ENCODE measurements around the gene ANKRD29. TPM values are rescaled to one million over a fixed set of nuclear protein-coding genes. Genes with fewer than 3 reads are reported as not detected.

The ANKRD29 gene, protein sequence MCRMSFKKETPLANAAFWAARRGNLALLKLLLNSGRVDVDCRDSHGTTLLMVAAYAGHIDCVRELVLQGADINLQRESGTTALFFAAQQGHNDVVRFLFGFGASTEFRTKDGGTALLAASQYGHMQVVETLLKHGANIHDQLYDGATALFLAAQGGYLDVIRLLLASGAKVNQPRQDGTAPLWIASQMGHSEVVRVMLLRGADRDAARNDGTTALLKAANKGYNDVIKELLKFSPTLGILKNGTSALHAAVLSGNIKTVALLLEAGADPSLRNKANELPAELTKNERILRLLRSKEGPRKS
- total RNA-seq (2014; rRNA removed; shearing (Covaris generic)) = 1.6 and 3.9 TPM in 2 replicates

DNA sequence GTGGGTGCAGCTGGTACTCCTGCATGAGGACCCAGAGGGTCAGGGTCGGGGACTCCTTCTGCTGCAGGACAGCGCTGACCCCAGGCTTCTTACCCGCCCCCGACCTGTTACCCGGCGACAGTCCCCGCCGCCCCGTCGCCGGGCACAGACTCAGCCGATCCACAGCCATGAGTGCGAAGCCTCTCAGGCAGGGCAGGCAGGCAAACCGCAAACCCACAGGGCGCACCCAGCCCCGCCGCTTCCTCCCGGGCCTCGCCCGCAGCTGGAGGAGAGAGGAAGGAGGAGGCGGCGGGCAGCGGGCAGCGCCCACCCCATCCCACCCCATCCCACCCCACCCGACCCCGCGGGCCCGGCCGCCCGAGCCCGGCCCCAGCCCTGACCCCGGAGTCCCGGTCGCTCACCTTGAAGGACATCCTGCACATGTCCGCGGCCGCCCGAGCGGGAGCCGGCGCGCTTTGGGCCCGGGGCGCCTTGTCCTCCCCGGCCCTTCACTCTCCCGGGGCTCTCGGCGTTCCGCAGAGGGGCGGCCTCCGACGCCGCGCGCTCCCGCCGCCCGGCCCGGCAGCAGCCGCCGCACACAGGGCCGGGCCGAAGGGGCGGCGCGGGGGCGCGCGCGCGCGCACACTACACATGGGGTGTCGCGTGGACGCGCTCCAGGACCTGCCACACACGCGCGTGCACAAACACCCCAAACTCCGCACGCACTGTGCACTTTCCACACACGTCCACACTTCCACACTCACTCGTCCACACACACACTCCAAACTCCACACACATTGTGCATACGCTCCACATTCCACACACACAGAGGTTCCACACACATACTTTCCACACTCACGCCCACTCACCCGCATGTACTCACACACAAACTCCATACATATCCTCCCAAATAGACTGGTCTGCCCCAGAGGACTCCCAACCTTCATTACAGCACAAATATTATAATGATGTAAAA is at the start of gene ANKRD29:
TSS of gene ANKRD29 (minus strand) at position 603 of the 955 bp plus-strand sequence. CDS start at position 422, 181 bp downstream.
- DNase-seq (ENCODE audit: low read depth) = peak; percentile 57

DNA sequence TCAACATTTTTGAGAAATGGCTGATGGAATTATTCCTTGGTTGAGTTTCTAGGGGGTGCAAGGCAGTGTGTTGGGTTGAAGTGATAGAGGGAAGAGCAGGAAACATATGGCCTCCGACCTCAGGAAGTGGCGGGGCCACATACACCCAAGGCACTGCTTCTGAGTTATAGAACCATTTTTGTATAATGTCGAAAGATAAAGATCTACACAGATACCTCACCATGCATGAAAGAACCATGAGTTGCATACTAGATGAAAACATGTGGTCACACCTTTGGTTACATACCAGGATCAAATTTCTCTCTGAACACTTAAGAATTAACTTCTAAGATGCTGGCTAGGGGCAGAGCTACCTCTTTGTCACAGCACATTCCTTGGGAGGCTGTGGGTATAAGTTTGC is 49.7 kb upstream of the ANKRD29 start:
- no peak for DNase-seq (ENCODE audit: low read depth)

DNA sequence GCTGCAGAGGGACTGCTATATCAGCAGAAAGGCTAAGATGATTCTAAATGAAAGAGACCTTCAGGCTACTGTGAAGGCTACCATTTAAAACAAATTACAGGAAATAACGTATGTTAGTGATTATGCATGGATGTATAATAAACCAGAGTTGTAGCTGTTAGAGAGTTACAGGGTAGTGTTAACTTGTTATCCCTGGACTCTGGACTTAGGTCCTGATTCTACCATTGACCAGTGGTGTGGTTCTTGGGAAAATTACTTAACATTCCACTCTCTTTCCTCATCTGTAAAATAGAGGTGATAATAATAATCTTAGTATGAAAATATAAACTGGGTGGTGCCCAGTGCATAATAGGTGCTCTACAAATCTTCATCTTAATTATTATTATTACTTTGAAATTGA is 48.7 kb upstream of the ANKRD29 start:
- no peak for DNase-seq (ENCODE audit: low read depth)

DNA sequence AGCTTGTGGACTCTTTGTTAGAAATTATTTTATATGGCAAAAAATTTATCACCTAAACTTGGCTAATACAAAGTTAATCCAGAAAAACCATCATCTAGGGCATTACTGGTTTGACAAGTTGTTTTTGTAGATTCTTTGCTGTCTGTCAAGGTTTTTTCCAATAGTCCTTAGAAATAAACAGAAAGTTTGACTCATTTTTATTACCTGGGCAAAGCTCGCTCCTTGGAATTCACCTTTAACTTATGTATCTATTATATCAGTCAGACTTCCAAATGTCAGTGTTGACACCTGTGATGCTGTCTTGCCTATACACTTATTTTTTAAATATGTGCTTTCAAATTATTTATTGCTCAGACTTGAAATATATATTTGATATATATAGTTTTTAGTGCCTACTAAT is 48.2 kb upstream of the ANKRD29 start:
- no peak for DNase-seq (ENCODE audit: low read depth)

DNA sequence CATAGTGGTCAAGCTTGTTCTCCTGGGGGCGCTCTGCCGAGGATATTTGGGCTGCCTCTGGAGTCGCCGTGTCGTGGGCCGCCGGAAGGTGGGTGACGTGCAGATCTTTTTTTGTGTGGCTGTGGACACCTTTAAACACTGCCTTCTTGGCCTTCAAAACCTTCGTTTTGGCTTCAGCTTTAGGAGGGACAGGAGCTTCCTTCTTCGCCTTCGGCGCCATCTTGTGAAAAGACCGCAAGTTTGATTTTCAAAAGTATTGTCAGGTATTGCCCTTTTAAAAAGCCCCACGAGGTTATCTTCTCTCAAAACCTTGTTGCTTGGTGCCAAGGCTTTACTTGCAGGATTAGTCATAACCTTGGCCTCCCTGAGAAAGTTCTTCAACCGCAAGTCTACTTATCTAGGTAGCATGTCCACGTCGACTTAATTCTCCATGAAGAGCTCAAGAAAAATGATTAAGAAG is 47.4 kb upstream of the ANKRD29 start:
- no peak for DNase-seq (ENCODE audit: low read depth)

DNA sequence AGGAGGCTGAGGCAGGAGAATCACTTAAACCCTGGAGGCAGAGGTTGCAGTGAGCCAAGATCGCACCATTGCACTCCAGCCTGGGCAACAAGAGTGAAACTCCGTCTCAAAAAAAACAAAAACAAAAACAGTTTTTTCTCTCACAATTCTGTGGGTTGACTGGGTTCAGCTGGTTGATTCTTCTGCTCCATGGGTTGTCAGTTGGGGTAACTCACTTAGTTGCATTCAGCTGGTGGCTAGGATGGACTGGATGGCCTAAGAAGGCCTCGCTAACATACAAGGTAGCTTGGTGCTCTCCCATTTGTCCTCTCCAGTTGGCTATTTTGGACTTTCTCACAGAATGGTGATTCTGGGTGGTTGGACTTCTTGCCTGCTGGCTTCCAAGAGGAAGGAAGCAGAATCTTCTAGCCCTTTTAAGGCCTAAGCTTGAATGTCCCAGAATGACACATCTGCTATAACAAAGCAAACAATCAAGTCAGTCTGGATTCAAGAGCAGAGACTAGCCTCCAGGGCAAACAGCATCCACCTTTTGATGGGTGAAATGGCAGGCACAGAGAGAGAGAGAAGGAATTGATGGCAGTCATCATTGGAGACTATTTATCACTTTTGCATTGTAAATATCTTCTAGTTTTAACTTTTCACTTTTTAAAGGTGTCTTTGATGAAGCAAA is 44.4 kb upstream of the ANKRD29 start:
- DNase-seq (ENCODE audit: low read depth) = no peak

DNA sequence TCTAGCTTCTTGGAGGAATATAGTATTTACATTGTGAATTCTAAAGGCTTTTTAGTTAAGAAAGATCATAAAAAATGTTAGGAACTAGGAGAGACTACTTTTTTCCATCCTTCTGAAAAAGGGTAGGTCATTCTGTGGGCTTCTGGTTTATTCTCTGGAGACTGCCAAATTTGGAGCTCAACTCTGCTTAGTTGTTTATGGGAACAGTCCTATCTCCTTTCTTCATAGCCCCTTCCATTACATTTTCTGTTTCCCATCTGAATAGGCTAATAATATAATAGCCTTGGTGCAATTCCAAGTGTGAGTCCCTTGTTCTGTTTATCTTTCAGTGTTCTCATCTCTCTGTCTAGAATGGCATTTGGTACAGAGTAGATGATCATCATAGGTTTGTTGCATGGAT is 42.1 kb upstream of the ANKRD29 start:
- no peak for DNase-seq (ENCODE audit: low read depth)

DNA sequence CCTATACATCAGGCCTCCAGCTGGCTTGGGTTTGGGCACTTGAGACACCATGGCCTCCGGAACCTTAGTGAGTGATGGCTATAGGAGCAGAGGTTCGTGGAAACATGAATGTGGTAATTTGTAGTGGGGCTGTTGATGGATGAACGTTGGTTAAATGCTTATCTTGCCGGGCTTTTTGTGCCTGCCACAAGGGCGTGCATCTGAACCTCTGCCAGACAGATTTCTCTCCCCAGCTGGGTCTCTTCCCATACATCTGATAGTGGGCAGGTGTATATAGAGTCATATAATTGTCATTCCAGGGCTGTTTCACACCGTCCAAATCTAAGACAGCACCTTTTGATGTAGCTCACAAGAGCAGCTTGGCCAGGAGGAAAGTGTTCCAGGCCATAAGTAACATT is 41.3 kb upstream of the ANKRD29 start:
- no peak for DNase-seq (ENCODE audit: low read depth)

DNA sequence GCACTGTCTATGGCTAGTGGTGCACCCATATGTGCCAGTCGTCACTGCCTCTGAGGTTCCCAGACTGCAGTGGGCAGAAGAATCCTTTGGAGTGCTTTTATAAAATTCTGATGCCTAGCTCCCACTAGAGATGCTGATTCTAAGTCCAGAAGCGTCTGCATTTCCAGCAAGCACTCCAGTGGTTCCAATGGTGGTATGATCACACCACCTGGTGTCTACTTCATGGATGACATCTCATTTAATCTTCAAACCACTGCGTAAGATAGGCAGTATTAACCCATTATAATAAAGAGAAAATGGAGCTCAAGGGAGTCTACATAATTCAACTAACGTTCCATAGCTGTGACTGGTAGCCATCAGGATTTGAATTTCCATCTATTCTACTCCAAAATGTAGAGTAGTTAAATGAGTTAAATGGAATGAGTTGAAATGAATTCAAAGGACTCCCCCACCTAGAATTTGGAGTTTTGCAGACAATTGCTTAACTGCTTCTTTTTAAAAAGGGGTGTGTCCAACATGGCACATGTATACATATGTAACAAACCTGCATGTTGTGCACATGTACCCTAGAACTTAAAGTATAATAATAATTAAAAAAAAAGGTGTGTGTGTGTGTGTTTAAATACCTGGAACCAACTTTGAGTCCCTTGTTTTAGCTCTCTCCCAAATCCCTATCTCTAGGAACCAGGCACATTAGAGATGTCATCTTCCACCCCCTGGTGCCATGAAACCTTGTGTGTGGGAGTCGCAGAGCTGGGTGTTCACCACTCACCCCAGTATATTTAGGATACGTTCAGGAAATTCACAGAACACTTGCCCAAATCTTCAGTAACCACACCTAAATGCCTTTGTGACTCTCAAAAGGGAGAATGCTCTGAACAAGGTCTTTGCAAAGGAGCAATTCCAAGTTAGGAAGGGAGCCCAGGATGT is 40.6 kb upstream of the ANKRD29 start:
- peak; percentile 53 for DNase-seq (ENCODE audit: low read depth)

DNA sequence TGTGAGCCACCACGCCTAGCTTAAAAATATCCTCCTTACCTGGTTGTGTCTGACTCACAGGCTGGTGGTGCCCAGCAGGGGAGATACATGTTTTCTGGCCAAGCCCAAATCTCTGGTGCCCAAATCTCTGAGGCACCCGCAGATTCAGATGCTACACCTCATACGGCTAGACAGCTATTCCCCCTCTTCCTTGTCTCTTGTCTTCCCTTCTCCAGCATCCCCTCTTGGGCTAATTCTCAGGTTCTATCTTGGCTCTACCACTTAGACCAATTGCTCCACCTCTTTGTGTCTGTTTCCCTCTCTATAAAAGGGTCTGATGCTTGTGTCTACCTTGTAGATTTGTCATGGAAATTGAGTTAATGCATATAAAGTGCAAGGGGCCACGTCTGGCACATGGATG is 39.9 kb upstream of the ANKRD29 start:
- no peak for DNase-seq (ENCODE audit: low read depth)

DNA sequence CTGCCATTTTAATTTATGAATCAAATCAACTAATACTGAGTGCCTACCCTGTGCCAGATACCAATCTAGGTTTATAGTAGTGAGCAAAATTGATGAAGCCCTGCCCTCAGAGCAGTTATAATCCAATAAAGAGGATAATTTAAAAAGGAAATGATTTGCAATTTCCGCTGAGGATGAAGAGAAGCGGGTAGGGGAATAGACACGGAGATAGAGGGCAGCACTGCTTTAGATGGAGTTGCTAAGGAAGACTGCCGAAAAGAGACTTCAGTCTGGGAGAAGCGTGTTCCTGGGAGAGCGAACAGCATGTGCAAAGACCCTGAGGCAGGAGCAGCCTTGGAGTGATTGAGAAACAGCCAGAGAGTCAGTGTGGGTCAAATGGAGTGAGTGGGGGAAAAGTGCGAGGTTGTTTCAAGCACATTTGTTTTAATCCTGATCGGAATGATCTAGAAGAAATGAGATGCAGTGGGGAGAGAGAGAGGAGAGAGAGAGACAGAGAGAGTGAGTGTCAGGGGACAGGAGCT is 38.9 kb upstream of the ANKRD29 start:
- DNase-seq (ENCODE audit: low read depth) = no peak

DNA sequence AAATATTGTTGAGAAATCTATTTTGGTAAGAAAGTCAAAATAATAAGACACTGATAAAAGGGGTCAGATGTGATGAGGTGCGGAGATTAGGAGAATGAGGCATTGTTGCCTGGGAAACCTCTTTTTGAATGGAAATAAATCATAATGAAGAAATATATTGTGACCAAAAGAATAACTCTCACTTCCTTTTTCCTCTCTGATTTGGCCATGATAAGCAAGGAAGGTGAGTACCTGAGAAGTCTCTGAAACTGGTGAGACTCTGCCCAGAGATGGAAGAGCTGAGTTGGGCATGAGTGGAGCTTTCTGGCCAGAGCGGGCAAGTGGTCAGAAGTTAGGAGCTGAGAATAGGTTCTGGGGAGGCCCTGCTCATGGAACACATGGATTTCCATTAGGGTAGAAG is 38.3 kb upstream of the ANKRD29 start:
- DNase-seq (ENCODE audit: low read depth) = no peak

DNA sequence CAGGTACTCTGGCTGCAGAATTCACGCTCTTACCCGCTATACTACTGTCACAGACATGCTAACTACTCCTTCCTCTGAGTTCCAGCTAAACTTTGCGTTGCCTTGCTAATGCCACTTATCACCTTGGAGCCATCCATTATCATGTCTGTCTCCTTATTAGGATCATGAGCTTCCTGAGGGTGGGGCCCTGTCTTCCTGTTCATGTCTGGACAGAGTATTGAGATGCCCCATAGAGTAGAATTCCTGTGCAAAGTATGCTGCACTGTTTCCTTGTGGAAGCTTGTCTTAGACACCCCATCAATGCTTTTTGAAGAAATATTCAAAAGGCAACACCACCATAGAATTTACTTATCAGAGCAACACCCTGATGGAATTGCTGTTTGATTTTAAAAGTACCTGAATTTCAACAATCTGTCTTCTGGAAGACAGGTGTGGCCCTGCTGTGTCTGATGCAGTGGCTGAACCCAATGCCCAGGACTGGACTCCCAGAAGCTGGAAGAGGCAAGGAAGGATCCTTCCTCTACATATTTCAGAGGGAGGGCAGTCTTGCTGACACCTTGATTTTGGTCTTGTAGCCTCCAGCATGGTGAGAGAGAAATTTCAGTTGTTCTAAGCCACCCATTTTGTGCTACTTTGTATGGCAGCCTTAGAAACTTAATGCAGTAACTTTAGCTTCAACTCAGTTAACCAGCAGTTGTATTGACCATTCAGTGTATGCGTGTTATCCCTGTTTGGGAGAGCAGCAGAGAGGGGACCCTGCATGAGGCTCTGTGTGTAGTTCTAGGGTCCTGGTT is 32.1 kb upstream of the ANKRD29 start:
- DNase-seq (ENCODE audit: low read depth) = no peak

DNA sequence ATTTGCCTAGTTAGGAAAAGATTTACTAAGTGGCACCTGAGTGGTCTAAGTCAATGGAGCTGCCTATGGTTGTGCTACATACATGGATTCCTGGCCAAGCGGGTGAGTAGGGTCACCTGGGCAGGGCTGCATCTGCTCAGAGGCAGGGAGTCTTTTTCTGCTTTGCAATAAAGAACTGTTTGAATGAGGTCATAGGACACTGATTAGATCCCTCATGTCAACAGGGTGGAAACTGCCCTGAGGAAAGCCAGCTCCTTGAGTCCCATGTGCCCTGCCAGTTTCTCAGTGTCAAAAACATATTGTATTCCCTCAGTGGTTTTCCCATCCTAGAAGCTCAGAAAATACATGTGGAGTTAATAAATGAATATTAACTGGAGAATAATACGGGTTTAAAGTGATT is 31.1 kb upstream of the ANKRD29 start:
- DNase-seq (ENCODE audit: low read depth) = peak; percentile 4

DNA sequence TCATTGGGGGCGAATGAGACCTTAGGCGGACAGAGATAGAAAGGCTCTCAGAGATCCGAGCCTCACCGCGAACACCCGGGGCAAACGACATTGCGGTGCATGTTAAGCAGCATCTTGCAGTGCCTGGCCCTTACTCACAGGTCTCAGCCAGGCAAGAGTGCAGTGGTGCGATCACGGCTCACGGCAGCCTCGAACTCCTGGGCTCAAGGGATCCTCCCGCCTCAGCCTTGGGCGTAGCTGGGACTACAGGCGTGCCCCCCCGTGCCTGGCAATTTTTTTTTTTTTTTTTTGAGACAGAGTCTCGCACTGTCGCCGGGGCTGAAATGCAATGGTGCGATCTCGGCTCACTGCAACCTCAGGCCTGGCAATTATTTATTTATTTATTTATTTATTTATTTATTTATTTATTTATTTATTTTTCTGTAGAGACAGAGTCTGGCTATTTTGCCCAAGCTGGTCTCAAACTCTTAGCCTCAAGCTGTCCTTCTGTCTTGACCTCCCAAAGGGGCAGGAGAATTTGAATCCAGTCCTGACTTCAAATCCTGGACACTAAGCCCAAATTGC is 27.9 kb upstream of the ANKRD29 start:
- DNase-seq (ENCODE audit: low read depth) = no peak

DNA sequence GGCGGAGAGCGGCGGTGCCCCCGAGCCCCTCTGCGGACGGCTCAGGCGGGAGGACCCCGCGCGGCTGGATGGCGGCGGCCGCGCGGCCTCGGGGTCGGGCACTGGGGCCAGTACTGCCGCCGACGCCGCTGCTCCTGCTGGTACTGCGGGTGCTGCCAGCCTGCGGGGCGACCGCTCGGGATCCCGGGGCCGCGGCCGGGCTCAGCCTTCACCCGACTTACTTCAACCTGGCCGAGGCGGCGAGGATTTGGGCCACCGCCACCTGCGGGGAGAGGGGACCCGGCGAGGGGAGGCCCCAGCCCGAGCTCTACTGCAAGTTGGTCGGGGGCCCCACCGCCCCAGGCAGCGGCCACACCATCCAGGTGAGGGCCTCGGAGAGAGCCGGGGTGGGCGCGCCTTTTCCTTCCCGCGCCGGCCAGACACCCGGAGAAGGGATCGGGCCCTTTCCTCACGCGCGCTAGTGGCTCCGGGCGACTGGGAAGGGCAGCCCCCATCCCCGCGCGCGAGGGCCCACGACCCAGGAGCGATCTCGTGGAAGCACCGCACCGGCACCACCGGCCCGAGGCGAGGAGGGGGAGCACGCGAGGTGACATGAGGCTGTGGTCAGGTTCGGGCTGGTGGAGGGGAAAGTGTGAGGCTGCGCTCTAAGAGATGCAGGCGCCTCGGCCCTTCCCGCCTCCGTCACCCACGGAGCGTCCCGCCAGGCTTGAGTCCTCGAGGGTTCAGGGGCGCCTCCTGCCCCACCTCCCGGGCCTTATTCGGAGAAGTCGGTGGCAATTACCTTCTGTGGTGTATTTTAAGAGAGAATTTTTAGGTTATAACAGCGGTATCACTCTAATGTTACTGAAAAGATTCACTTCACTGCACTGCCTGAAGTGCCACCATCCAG is 27.1 kb upstream of the ANKRD29 start:
- no peak for DNase-seq (ENCODE audit: low read depth)

DNA sequence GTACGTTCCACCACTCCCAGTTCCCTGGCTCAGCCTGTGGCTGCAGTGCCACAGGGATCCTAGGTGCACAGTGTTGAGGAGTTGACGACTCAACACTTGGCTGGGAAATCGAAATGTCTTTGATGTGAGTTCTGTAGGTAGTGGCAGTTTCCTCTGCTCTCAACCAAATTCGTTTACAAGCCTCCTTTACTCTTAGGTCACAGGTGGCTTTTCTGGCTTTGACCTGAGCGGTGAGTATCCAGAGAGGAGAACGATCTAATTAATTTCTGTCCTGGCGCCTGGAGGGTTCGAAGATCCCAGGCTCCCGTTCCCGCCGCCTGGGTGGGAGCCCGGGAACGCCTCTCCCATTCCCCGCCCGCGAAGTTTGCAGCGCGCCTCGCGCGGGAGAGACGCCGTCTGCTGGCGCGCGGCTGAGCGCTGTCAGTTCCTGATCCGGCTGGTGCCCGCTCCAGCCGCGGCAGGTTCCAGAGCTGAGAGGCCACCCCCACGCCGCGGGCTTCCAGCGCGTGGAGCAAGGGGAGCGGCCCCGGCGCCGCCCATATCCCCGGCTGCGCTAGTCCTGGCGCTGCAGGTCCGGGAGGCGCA is 26.4 kb upstream of the ANKRD29 start, which contains the start of gene LAMA3:
TSS of gene LAMA3 (plus strand) at position 423 of the 585 bp plus-strand sequence. CDS start 231 bp downstream, outside the sequence.
- DNase-seq (ENCODE audit: low read depth) = peak; percentile 57

DNA sequence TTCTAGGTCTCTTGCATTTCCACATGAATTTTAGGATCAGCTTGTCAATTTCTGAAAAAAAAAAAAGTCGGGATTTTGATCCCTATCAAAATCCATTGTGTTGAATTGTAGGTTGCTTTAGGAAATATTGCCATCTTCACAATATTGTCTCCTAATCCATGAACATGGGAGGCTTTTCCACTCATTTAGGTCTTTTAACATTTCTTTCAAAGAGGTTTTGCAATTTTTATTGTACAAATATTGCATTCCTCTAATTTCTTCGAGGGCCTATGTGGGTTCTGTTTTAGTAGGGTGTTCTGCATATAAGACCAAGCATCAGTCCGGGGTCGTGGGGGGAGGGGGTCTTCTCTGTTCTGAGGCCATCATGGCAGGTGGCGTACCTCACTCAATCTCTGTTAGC is 25.8 kb upstream of the ANKRD29 start:
- no peak for DNase-seq (ENCODE audit: low read depth)
